ENCODE results near the gene RXFP2. TPM values are rescaled to one million over a fixed set of nuclear protein-coding genes. Genes with fewer than 3 reads are reported as not detected.
A peak's percentile ranks its signal among the peaks of the same experiment; 100 is the strongest.

Gene RXFP2
- total RNA-seq, 1 donor from 2014 or later = 0.82 TPM

DNA sequence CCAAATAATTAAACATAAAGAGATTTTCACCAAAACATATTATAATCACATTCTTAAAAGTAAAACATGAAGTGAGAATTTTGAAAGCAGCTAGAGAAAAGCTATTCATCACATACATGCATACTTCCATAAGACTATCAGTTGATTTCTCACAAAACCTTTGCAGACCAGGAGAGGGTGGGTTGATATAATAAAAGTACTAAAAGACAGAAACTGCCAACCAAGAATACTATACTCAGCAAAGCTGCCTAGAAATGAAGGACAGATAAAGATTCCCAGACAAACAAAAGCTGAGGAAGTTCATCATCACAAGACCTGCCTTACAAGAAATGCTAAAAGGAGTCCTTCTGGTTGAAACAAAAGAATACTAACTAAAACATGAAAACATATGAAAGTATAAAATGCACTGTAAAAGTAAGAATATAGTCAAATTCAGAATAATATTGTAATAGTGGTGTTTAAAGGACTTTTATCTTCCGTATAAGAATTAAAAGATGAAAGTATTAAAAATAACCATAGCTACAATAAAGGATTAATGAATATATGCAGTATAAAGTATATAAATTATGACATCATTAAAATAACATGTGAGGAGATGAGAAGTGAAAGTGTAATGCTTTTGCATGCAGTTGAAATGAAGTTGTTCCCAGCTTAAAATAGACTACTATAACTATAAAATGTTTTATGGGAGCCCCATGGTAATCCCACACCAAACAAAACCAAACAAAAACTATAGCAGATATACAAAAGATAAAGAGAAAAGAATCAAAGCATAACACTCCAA is 76.2 kb downstream of the RXFP2 start:
- FAIRE-seq = no peak
- DNase-seq (ENCODE audit: low spot score in 2 of 2) = no peak

DNA sequence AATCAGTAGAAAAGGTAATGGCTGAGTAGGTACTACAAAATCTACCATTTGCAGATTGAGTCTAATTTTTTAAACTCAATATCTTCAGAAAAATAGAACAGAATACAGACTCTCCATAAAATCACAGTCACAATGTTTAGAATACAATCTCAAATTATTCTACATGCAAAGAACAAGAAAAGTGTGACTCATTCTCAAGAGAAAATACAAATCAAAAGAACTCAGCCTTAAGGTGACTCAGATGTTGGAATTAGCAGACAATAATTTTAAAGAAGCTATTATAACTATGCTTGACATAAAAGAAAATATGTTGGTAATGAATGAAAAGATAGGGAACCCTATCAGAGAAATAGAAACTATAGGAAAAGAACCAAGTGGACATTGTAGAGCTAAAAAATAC is 78.9 kb downstream of the RXFP2 start:
- no peak for DNase-seq (ENCODE audit: low spot score in 2 of 2)

DNA sequence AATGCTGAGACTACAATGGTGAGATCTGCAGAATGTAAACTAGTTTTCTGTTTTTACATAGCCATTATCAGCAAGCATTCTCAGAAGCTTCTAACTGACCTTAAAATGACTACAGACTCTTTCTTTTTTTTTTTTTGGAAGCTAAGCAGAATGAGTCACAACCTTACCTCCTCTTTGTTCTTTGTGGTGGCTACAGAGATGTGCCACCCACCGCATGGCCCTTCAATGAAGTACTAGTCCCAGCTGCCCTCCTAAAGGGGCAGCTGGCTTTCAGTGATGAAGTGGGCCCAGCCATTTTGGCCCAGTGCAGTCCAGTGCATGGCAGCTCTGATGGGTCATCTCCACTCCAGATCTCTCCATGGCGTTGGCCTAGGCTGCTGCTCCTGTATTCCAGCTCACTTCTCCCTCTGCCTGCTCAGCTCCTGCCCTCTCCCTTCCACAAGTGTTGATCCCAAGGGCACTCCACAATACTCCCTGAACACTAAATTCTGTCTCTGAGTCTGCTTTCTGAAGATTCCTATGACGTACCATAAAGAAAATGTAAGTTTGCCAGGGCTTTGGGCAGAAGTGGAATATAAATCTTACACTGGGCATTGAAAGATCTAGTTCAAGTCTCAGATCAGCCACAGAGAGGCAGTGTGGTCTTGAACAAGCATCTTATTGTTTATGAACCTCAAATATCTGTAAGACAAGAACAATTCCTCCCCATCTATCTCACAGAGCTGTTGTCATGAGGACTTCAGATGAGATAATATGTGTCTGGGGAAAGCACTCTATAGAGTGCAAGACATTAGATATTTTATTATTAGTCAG is 85.6 kb downstream of the RXFP2 start:
- DNase-seq (ENCODE audit: low spot score in 2 of 2) = no peak
- FAIRE-seq = no peak

More for the DNA sequence above, 78.9 kb downstream of the RXFP2 start:
- no peak for FAIRE-seq

DNA sequence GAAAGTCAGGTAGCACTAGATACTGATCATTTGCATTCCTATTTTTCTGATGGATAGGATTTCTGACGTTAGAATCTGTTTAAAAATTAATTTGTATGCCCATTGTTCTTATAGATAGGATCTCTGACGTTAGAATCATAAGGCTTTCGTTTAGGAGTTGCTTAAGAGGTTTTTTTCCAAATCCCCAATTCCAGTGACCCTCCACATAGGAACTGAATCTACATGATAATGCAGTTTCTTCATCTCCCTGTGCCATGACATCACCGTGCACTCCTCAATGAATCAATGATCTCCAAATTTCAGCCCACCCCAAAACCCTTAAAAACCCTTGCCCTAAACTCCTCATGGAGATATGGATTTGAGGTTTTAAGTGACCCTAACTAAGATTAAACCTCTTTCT is 87.2 kb downstream of the RXFP2 start:
- FAIRE-seq = no peak
- no peak for DNase-seq (ENCODE audit: low spot score in 2 of 2)

DNA sequence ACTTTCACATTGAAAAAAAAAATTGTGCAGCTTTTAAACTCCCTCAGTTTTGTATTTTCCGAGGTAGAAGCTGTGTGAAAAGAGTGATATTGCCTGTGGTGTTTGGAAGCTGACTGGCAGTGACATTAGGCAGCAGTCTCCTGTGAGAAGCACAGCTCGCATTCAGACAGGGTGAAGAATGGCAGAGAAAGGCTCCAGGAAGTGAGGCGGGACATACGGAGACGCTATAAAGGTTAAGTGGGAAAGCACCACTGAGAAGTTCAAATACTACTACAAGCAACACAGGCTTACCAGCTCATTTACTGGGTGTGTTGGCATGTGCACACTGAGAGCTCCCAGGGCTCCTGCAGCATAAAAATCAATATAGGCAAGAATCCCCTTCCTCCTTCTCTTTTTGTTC is 88.4 kb downstream of the RXFP2 start:
- DNase-seq (ENCODE audit: low spot score in 2 of 2) = no peak
- FAIRE-seq = no peak

DNA sequence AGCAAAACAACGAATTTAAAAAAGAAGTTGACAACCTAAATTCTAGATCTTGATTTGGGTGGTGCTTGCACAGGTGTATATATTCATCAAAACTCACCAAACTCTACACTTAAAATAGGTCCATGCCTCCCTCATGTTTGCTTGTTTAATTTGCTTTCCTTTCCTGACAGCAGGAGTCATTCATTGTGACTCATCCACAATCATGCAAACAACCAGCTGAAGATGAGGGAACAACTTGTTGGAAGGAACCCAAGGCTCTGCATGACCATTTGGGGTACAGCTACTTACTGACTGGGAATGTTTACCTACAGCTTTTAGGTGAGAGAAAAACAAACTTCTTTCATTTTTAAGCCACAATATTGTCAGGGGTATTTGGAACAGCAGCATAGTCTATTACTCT is 96.6 kb downstream of the RXFP2 start:
- DNase-seq (ENCODE audit: low spot score in 2 of 2) = no peak
- no peak for FAIRE-seq

DNA sequence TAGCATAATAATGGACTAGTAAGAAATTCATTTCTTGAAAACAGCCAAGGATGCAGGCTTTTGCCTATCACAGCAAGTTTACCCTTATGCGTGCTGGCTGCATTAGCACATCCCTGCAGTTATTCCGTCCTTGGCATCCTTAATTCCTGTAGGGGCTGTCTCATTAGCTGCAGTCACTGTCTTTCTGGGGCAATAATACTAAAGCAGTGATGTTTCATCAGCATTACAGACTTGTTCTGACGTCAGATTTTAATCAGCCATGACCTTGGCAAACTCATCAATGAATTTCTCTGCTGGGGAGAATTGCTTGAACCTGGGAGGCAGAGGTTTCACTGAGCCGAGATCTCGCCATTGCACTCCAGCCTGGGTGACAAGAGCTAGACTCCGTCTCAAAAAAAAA is 103.7 kb downstream of the RXFP2 start:
- FAIRE-seq (no peak), DNase-seq (ENCODE audit: low spot score in 2 of 2) (no peak)

DNA sequence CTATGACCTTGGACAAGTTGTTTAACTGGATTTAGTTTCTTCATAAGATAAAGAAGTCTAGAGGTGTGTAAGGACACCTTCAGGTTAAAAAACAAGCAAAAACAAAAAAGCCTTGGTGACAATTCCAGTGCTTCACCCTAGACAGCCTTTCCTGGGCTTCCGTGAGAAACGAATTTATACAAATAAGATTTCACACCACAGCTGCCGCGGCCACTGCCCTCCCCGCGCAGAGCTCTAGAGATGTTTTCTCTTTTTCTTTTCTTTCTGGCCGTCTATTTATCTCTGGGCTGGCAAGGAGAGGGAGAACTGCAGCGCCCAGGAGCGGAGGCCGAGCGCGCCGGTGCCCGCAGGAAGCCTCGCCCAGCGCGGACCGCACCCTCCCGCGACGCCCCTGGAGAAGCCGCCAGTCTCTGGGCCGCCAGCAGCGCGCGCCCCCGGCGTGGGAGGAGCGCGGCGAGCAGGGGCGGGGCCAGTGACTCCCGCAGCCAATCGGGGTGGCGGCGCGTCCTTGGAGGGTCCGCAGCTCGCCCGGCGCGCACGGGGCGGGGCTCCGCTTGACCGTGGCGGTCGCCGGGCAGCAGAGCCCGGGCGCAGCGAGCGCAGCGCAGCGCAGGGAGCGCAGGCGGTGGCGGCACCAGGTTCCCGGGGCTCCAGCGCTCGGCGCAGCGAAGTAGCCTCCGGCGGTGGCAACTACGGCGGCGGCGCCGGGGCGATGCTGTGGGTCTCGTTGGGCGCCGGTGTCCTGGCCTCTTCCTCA is 107.0 kb downstream of the RXFP2 start:
- FAIRE-seq (no peak), DNase-seq (ENCODE audit: low spot score in 2 of 2) (peak; percentile 82)

DNA sequence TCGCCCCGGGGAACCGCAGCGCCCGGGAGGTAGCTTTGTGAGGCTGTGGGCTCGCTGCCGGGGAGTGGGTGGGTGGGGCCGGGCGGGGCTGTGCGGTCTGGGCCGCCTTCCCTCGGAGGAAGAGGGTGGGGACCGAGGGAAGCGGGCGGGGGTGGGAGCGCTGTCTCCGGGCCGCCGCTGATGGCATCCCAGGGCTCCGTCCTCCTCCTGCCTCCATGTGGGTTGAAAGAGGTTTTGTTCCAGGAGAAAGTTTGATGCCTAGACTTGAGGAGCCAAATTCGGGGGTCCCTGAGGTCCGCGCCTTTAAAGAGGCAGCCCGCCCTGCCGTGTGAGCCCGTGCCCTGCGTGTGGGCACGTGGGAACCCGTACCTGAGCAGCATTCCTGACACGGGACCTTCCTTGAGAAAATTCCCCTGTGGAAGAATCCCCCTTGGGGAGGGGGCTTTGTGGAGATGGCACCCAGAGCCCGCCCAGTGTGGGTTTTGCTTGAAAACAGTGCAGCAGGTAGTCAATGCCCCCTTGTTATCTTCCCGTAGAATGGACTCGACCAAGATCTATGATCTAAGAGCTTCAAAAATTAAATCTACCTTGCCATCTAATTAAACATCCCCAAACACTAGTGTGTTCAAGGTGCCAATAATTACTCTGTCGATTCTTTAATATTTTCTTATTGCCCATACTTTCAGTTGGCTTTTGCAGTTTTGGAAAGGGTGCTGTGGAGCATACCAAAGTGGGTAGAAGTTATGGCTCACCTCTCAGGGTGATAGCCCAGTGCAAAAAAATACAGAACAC is 107.8 kb downstream of the RXFP2 start:
- FAIRE-seq = no peak

DNA sequence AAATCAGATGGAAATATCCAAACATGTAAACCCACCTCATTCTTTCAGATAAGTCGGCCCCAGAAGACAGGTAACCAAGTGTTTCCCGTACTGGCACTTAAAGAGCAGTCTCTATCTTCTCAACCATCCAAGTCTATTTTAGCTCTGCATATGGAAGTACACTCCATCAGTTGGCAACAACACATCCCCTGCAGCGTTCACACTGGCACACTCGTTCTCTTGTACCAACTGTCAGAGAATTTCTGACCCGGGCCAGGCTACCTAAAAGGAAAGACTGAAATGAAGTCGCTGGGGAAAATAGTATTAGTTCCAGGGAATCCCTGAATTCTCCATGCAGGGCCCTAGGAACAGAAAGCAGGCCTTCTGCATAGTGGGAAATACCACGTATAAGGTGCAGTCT is 109.3 kb downstream of the RXFP2 start:
- DNase-seq (ENCODE audit: low spot score in 2 of 2) = no peak

More for the DNA sequence above, 107.8 kb downstream of the RXFP2 start:
- DNase-seq (ENCODE audit: low spot score in 2 of 2) = no peak

DNA sequence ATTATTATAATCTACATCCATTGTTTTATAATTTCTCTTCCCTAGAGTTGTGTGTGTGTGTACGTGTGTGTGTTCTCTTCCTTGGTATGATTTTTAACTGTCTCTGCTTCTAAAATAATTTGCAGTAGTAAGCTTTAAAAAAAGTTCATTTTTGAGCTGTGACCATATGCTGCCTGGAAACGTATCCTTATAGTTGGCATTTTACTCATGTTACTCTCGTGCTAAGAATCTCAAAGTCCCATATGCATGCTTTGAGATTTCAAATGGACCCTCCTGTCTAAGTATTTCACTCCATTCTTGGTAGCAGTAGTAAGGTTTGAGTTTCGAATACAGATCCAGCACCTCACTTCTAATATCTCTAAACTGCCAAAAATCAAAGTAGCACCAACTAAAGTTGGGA is 109.9 kb downstream of the RXFP2 start:
- FAIRE-seq (no peak), DNase-seq (ENCODE audit: low spot score in 2 of 2) (no peak)

More for the DNA sequence above, 109.3 kb downstream of the RXFP2 start:
- no peak for FAIRE-seq

DNA sequence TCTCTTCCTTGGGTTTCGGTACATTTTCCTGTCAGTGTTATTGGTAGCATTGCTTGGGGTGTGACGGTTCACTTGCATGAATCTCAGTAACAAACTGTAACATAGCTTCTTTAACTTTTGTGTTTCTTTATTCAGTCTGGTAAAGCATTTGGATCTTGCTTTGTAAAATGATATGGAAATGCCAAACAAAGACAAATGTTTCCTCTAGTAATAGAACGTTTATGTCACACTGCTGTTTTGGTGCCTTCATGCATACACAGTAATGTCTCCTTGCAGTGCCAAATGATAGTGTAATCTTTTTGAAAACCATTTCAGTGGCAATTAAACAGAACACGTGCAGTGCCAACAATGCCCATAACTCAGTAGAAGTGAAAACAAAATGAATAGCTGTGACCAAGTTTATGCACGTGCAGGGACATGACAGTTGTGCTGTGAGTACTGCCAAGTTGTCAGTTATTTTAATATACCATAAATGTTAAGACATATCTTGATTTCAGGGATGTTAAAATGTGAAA is 110.8 kb downstream of the RXFP2 start:
- DNase-seq (ENCODE audit: low spot score in 2 of 2) = no peak
- no peak for FAIRE-seq

DNA sequence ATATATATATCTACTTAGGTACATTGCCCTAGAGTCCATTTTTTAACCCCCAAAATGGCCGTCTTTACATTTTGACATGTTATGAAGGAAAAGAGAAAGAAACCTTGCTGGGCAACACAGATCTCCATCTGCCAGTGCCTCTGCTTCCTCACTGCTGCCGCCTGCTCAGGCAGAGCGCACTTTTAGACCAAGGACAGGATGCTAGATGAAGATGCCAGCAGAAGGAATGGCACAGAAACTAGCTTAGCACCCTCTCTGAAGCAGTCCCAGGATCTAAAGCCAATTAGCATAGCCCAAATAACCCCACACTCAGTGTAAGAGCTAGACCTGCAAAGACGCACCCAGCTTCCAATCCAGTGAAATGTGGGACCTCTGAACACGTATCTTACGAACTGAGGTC is 111.9 kb downstream of the RXFP2 start:
- no peak for FAIRE-seq
- no peak for DNase-seq (ENCODE audit: low spot score in 2 of 2)

Measured in frontal cortex (tissue), 4 donors.